ENCODE results near the gene AKNA. TPM values are rescaled to one million over a fixed set of nuclear protein-coding genes. Genes with fewer than 3 reads are reported as not detected.

AKNA gene
- total RNA-seq, 1 donor from 2014 or later = 11.4 TPM

DNA sequence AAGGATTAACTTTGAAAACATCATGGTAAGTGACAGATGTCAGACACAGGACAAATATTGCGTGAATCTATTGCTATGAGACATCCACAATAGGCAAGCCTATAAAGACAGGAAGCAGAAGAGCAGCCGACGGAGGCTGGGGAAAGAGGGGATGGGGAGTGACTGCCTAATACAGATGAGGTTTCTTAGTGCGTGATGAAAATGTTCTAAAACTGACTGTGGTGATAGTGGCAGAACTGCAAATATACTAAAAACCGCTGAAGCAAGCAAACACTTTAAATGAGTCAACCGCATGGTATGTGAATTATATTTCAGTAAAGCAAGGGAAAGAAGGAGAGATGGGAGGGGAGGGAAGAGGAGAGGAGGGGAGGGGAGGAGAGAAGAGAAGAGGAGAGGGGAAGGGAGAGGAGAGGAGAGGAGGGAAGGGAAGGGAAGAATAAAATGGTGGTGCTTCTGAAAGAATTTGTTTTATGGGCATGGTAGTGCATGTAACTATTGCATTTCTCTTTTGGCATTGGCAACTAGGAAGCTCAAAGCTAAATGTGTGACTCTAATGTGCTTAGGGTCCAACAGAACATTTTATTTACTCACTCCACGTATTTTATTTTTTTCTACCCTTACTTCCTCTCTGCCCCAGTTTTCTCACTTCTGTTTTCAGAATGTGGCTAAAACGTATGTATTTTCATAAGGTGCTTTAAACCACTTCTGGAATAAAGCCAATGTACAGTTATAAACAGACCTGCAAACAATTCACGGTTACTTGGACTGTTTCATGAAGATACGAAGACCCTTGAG, 21.3 kb downstream of the AKNA start:
- Histone ChIP-seq H4K20me1 (ENCODE audit: low read depth) (no peaks in the 10 kb centered on the region), H2AFZ (replicated peaks) (no peak overlapping the region), H3K79me2 (ENCODE audit: low read depth) (no peaks in the 10 kb centered on the region), H3K9ac (no peak overlapping the region), H3K9me3 (ENCODE audit: low read depth) (no peaks in the 10 kb centered on the region), H3K4me1 (peaks cover 15% of the 10 kb centered on the region), H3K27ac (no peak overlapping the region), H3K27me3 (no peaks in the 10 kb centered on the region), H3K4me2 (no peak overlapping the region), H3K36me3 (no peaks in the 10 kb centered on the region), H3K4me3 (no peak overlapping the region), H3F3A (ENCODE audit: low read depth) (no peaks in the 10 kb centered on the region)
- H3K36me3 Mint-ChIP-seq = peaks cover 7% of the 10 kb centered on the region
- H3K4me3 Mint-ChIP-seq = no peak overlapping the region
- no peak overlapping the region for H3K27ac Mint-ChIP-seq
- H3K4me1 Mint-ChIP-seq = peaks cover 17% of the 10 kb centered on the region
- no peak for DNase-seq (ENCODE audit: low spot score)
- H3K27me3 Mint-ChIP-seq (ENCODE audit: insufficient read depth, low read depth) = peaks cover 7% of the 10 kb centered on the region
- TF ChIP-seq EZH2 (IDR thresholded peaks at IDR 0.05) = no peak
- TF ChIP-seq, protein P1, sequence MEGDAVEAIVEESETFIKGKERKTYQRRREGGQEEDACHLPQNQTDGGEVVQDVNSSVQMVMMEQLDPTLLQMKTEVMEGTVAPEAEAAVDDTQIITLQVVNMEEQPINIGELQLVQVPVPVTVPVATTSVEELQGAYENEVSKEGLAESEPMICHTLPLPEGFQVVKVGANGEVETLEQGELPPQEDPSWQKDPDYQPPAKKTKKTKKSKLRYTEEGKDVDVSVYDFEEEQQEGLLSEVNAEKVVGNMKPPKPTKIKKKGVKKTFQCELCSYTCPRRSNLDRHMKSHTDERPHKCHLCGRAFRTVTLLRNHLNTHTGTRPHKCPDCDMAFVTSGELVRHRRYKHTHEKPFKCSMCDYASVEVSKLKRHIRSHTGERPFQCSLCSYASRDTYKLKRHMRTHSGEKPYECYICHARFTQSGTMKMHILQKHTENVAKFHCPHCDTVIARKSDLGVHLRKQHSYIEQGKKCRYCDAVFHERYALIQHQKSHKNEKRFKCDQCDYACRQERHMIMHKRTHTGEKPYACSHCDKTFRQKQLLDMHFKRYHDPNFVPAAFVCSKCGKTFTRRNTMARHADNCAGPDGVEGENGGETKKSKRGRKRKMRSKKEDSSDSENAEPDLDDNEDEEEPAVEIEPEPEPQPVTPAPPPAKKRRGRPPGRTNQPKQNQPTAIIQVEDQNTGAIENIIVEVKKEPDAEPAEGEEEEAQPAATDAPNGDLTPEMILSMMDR (IDR thresholded peaks at IDR 0.05) = no peak
- TF ChIP-seq EZH2phosphoT487 (IDR thresholded peaks at IDR 0.05) = no peak
- no peaks in the 10 kb centered on the region for H3K9me3 Mint-ChIP-seq

DNA sequence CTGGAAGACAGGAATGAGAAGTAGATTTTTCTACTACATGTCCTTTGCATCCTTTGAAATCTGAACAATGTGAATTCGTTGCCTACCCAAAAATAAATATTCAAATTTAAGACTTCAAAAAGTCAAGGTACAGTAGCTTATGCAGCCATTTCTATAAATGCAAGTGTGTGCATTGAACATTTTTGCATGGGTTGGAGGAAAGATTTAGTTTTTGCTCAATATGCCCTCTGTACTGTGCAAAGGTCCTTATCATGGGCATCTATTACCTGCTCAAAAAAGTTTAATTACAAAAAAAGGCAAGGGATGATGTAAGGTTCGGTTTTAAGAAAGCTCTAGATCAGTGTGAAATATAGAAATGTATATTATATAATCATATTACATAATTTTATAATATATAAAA, 22.6 kb downstream of the AKNA start:
- Mint-ChIP-seq H3K36me3 (peaks cover 16% of the 10 kb centered on the region), H3K4me1 (peaks cover 7% of the 10 kb centered on the region), H3K27ac (no peak overlapping the region), H3K4me3 (no peak overlapping the region), H3K27me3 (ENCODE audit: insufficient read depth, low read depth) (peaks cover 10% of the 10 kb centered on the region), H3K9me3 (no peaks in the 10 kb centered on the region)
- DNase-seq (ENCODE audit: low spot score) = no peak
- H3K27ac ChIP-seq = no peak overlapping the region
- no peak overlapping the region for H2AFZ ChIP-seq (replicated peaks)
- TF ChIP-seq EZH2 (IDR thresholded peaks at IDR 0.05) (no peak), EZH2phosphoT487 (IDR thresholded peaks at IDR 0.05) (no peak)
- TF ChIP-seq, protein P1 (IDR thresholded peaks at IDR 0.05) = no peak
- no peaks in the 10 kb centered on the region for H3K79me2 ChIP-seq (ENCODE audit: low read depth)
- H3K4me1 ChIP-seq = peaks cover 6% of the 10 kb centered on the region
- no peaks in the 10 kb centered on the region for H3F3A ChIP-seq (ENCODE audit: low read depth)
- no peaks in the 10 kb centered on the region for H4K20me1 ChIP-seq (ENCODE audit: low read depth)
- no peak overlapping the region for H3K9ac ChIP-seq
- no peak overlapping the region for H3K4me3 ChIP-seq
- no peaks in the 10 kb centered on the region for H3K27me3 ChIP-seq
- H3K4me2 ChIP-seq = no peak overlapping the region
- no peaks in the 10 kb centered on the region for H3K9me3 ChIP-seq (ENCODE audit: low read depth)
- no peaks in the 10 kb centered on the region for H3K36me3 ChIP-seq

DNA sequence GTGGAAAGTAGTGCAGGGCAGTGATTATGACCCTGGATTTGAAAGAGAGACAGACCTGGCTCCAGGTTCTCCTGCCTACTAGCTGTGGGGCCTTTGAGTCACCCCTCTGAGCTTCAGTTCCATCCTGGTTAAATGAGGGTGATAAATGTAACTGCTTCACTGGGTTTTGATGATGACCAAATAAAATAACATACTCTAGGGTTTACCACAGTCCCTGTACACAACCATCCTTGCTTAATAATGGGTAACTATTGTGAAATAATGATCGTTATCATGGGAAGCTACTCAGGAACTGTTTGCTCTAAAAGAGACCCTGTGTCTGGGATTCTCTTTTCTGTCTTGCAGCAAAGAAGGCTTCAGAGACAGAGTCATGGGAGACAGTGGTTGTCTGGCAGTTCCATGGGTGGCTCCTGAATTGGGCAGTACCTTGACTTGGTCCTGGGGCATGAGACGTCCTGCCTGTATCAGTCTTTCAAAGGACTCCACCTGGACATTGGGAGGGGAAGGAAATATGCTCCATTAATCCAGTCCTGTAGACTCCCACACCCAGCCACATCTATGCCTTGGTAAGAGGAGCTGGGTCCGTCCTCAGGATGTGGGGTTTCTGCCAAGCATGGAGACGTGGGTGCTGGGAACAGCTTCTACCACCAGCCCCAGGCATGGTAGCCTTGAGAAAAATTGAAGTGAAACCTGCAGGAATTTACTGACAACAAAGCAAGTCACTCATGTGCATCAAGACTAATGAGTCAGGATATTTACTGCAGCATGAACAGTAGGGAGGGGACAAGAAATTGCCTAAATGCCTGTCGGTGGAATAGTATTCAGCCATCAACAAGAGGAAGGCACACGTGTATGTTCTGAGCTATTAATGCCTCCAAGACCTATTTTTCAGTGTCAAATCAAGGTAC, 23.4 kb downstream of the AKNA start:
- Histone ChIP-seq H3K9ac (no peak overlapping the region), H3K4me3 (no peak overlapping the region), H4K20me1 (ENCODE audit: low read depth) (no peaks in the 10 kb centered on the region), H3K36me3 (no peaks in the 10 kb centered on the region), H3F3A (ENCODE audit: low read depth) (no peaks in the 10 kb centered on the region), H3K79me2 (ENCODE audit: low read depth) (no peaks in the 10 kb centered on the region), H2AFZ (replicated peaks) (no peak overlapping the region), H3K4me1 (no peaks in the 10 kb centered on the region), H3K27ac (no peak overlapping the region), H3K9me3 (ENCODE audit: low read depth) (no peaks in the 10 kb centered on the region), H3K4me2 (no peak overlapping the region), H3K27me3 (no peaks in the 10 kb centered on the region)
- Mint-ChIP-seq H3K4me3 (no peak overlapping the region), H3K27ac (no peak overlapping the region), H3K27me3 (ENCODE audit: insufficient read depth, low read depth) (peaks cover 10% of the 10 kb centered on the region), H3K36me3 (peaks cover 19% of the 10 kb centered on the region), H3K9me3 (no peaks in the 10 kb centered on the region), H3K4me1 (peaks cover under 1% of the 10 kb centered on the region)
- no peak for TF ChIP-seq EZH2phosphoT487 (IDR thresholded peaks at IDR 0.05)
- no peak for TF ChIP-seq EZH2 (IDR thresholded peaks at IDR 0.05)
- TF ChIP-seq, protein P1 (IDR thresholded peaks at IDR 0.05) = no peak
- DNase-seq (ENCODE audit: low spot score) = no peak
